GM18858 (cell line): ENCODE data around the gene EXOC7.
"Not testable (repeated sequence)": the region's sequence is repeated elsewhere in the genome, so short reads cannot be mapped to it uniquely, and the experiment has no call there.

Experiments
- ATAC-seq: cut with Tn5 transposase; IDR thresholded peaks from one replicate; pipeline ENCODE4 v1.9.1; 2021; ENCODE audit not compliant: unreplicated experiment

EXOC7 gene

DNA sequence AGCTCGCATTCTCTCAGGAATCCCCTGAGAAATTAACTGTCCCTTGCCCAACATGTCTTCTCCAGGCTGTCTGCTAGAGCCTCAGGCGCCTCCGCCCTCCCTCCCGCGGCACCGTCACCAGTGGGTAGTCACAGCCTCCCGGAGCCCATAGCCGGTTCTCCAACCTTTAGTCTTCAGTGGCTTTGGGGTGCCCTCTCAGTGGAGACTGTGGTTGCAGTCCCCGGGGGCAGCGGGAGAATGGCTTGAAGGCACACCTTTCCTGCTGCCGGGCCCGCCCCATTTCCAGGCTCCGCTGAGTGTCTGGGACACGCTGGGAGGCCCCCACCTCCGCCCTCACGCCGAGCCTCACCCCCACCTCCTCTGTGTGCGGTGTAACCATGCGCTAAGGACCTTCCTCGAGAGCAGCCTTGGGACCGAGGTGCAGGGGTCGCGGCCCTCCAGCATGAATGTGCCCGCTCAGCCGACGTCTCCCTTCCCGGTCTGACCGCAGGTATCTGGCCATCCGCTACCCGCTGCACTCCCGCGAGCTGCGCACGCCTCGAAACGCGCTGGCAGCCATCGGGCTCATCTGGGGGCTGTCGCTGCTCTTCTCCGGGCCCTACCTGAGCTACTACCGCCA is 27.3 kb downstream of the EXOC7 start:
- no peak for ATAC-seq

- ATAC-seq: no peak
Measured at GRCh38 chr17:76075364-76076145, 28.0 kb downstream of the EXOC7 start.

- ATAC-seq: no peak
Measured at GRCh38 chr17:76074390-76075363, 28.9 kb downstream of the EXOC7 start, which contains the start of gene GALR2. TSS of gene GALR2 (plus strand) at chr17:76074781. CDS start at chr17:76074884, 103 bp downstream.

DNA sequence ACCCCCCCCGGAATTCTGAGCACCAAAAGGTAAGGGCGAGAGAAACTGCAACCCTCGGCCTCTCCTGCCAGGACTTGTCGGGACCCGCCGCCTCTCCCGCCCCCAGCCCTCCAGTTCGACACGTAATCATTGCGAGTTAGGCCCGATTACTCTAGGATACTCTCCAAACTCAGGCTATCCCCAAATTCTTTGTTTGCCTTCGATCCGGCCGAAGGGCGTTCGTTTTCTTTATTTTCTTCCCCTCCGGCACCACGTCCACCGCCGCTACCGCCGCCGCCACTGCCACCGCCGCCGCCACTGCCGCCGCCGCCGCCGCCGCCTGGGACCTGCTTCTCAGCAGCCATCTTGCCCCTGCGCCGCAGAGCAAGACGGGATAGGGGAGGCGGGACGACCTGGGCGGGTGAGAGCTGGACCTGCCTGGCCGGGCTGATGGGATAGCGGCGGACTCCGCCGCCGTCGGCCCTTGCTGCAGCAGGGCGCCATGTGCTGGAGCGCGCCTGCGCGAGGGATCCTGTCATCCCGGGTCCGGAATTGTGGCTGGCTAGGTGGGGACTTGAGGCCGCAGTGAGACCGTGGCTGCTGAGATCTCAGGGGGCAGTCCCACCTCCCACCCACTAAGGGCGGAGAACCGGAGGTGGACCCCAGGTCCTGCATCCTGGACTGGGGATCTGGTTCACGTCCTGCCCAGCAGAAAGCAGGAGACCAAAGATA is 31.3 kb downstream of the EXOC7 start, which contains the start of gene SRP68:
SRP68 (minus strand) TSS at position 370 of the 711 bp plus-strand sequence; CDS start at position 344, 26 bp downstream.
- peak; percentile 56 for ATAC-seq

- ATAC-seq: no peak
Measured at GRCh38 chr17:76071531-76072147, 31.9 kb downstream of the EXOC7 start.

DNA sequence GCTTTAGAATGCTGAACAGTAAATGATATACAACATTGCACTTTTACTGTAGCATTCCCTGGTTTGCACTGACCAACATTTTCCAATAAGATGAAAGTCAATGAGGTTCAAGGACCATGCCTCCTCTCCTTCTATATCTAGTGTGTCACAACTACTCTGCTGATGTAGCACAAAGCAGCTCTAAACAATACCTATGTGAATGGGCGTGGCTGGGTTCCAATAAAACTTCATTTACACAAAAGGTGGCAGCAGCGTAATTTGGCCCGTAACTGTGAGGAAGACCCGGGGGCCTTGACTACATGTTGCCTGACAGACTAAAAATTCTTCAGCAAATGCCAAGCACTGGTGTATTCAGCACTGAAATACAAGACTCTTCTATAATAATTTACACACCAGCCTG is 37.8 kb downstream of the EXOC7 start:
- ATAC-seq: no peak

- no peak for ATAC-seq
Measured at GRCh38 chr17:76063875-76064546, 39.6 kb downstream of the EXOC7 start.

DNA sequence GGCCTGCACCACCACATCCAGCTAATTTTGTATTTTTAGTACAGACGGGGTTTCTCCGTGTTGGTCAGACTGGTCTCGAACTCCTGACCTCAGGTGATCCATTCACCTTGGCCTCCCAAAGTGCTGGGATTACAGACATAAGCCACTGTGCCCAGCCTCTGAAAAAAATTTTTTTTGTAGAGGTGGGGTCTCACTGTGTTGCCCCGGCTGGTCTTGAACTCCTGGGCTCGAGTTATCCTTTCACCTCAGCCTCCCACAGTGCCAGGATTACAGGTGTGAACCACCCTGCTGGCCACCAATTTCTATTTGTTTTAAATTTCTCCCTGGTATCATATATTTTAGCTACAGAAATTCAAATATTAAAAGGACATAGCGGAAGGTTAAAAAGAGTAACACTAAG is 45.3 kb downstream of the EXOC7 start:
- not testable (repeated sequence) for ATAC-seq

DNA sequence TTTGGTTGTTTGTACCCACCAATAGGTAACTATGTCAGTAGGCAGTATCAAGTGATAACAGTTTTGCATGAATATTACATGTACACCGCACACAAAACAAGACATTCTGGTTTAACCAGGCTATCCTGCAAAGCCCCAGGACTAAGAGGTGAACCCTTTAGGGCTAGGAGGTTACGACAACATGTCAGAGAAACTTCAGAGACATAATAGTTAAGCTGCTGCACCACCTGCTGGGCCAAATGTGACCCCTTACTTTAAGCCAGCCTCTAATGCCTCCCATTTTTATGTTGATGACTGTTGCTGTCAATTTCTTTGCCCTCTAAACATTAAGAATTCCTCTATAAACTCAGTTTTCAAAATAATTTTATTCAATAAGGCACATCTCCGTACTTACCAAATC is 46.7 kb downstream of the EXOC7 start:
- ATAC-seq: no peak

GRCh38 chr17:76054112-76054476 is 49.5 kb downstream of the EXOC7 start:
- no peak for ATAC-seq

DNA sequence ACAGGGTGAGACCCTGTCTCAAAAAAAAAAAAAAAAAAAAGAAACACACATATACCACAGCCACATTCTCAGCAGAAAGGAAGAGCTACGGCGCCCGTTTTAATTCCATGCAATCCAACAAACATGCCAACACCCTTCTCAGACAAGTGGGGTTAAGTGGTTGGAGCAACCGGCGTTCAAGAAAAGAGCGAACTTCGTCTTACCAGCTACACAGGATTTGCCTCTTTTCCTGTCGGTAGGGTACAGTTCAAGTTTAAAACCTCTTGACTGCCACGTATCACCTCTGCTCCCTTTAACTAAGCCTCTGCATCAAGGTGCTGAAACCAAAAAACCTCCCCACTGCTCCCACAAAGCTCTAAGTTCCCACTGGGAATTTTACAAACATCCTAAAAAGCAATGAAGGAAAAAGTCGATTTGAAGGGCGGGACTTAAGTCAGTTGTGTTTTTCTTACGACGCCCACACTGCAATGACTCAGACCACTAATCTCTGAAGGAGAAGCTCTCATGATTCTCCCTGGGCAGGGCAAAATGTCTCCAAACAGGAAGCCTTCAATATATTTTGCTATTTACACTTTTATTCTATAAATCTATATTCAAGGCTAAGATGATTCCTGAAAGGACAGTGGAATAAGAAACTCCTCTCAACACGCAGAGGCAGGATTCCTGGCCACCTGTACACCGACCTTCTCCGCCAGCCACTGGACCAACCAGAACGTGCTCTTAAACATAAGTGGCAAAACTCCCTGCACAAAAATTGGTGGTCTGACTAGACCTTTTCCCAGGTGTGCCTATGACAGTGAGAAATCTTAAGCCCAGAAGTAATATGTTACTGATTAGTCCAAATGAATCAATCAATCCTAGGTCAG is 50.1 kb downstream of the EXOC7 start:
- no peak for ATAC-seq

- no peak for ATAC-seq
Measured at GRCh38 chr17:76051561-76051960, 52.0 kb downstream of the EXOC7 start.

DNA sequence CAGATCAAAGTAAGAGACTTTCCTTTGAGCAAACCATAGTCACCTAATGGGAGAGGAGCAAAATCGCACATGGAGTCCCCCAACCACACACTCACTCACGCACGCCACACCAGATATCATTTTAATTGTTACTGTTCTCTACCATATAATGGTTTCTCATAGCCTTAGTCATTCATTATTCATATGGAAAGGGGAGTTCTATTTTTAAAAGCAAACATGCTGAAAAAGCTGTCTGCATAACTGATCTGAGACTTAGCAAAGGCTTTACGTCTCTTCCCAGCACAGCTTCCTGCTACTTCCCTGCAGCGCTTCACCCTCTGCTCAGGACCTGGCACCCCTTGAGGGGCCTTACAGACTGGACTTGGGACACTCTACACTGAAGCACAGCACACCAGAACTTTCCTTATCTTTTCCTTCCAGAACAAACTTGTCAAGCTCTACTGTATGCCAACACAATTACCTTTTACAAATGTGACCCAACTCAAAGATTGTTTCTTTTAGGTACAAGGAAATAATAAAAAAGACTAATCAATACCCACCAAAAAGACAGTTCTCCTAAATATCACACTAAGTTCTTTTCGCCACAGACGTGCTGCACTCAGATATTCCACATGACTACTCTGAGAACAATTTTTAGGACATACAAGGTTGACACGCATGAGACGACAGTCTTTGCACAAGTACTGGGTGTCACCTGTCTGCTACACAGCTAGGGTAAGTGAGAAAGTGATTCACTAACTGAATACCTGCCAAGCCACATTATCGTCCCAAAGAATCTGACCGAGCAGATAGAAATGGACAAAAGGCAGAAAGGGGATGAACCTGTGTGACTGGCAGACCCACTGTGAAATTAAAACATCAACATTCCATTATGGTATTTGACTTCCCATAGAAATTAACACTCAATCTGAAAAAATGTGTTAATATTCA is 52.8 kb downstream of the EXOC7 start:
- ATAC-seq: no peak

- ATAC-seq: no peak
Measured at GRCh38 chr17:76049836-76050537, 53.6 kb downstream of the EXOC7 start.

DNA sequence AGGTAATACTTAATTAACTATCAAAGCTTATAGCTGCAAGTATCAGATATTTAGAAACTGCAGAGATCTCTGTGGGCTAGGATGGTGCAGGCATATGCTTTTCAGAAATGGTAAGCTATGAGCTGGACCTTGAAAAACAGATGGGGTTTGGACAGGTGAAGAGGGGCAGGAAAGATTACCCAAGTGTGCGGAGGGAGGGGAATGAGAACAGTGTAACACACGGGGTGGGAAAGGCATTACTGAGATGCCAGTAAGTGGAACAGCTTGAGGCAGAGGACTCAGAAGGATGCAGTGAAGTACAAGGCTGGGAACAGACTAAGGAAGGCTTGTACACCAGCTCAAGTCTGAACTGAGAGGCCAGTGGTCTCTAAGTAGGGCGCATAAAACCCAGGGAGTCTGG is 54.3 kb downstream of the EXOC7 start:
- ATAC-seq: no peak

GRCh38 chr17:76048711-76049110 is 54.9 kb downstream of the EXOC7 start:
- no peak for ATAC-seq

DNA sequence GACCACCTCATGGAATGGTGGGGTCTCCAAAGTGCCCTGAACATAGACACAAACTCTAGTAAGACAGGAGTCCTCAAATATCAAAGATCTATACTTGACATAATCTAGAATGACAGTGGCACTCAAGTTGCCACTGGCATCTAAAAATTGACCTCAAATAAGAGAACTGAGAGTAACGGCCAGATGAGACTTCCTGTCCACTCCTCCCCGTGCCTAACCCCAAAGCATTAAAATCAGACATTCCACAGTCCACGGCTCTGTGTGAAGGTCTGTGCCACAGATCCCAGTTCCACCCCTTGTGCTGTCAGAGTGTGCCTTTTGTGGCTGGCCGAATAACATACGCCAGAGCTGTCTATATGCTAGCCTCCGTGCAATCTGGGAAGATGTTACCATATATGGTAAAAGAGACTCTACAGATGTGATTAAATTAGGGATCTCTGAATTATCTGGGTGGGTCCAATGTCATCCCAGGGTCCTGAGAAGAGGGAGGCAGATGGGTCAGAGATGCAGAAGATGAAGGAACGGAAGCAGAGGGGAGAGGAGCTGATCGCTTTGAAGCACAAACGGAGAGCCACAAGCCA is 55.5 kb downstream of the EXOC7 start:
- ATAC-seq: no peak
